T-helper 1 cell treated with Interleukin-12 subunit alpha and Interleukin-12 subunit beta and Interleukin-4 antibody, amounts not matched to agents 30 ng/mL and 1 ng/mL, for 36 hours (primary cell): ENCODE results near the gene KCTD11. TPM values are rescaled to one million over a fixed set of nuclear protein-coding genes. Genes with fewer than 3 reads are reported as not detected.
"Not testable (repeated sequence)": the region's sequence is repeated elsewhere in the genome, so short reads cannot be mapped to it uniquely, and the experiment has no call there.

Source experiments
- intact Hi-C: fragments of 100-400 bp; cut with micrococcal nuclease; formaldehyde crosslinking; loops from one replicate; pipeline ENCODE4 v1.15.1; 2024
- total RNA-seq: library from RNA; stranded (reverse); gene quantifications from 2 replicates; pipeline ENCODE4 v1.2.3, GENCODE V29; 2022

Gene KCTD11
- total RNA-seq, 1 donor from 2014 or later, result 10.3 TPM

DNA sequence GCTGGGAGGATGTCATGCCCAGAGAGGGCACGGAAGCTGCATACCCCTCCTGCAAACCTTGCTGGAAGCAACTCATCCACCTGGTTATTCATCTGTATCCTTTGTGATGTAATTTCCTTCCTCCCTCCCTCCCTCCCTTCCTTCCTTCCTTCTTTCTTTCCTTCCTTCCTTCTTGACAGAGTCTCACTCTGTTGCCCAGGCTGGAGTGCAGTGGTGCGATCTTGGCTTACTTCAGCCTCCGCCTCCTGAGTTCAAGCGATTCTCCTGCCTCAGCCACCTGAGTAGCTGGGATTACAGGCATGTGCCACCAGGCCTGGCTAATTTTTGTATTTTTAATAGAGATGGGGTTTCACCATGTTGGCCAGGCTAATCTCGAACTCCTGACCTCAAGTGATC, 16.6 kb downstream of the KCTD11 start:
- intact Hi-C loops, result not testable (repeated sequence)

DNA sequence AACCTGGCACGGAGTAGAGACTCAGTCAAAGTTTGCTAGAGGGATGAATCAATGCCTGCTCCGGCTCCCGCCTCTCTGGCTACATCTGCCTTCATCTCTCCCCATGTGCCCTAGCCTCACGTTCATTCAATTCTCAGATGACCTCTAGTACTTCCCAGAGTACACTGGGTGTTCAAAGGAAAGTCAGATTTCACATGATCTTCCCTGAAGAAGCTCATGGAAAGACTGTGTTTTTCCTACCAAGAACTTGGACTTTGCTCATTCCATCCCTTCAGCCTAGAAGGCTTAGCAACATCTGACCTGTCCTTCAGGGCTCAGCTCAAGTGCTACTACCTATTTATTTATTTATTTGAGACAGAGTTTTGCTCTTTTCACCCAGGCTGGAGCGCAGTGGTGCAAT, 17.9 kb downstream of the KCTD11 start:
- intact Hi-C loops, result no loop called here

DNA sequence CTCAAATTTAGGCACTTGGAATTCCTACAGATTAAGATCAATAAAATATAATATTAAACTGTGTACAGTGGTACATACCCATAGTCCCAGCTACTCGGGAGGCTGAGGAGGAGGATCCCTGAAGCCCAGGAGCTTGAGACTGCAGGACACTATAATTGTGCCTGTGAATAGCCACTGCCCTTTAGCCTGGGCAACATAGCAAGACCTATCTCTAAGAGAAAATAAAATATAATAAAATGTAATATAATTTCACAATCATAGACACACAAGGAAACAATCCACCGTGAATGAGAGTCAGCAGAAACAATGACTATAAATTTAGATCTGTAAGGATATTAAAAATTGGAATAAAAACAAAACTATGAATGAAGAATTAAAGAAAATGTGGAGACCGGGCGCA, 18.9 kb downstream of the KCTD11 start:
- intact Hi-C loops, result no loop called here

DNA sequence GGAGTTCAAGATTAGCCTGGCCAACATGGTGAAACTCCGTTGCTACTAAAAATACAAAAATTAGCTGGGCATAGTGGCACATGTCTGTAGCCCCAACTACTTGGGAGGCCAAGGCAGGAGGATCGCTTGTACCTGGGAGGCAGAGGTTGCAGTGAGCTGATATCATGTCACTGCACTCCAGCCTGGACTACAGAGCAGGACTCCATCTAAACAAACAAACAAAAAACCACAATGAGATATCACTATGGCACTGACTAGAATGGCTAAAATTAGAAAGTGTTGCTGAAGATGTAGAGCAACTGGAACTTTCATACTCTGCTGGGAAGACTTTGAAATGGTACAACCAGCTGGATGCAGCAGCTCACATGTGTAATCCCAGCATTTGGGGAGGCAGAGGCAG, 22.4 kb downstream of the KCTD11 start:
- intact Hi-C loops, result no loop called here

DNA sequence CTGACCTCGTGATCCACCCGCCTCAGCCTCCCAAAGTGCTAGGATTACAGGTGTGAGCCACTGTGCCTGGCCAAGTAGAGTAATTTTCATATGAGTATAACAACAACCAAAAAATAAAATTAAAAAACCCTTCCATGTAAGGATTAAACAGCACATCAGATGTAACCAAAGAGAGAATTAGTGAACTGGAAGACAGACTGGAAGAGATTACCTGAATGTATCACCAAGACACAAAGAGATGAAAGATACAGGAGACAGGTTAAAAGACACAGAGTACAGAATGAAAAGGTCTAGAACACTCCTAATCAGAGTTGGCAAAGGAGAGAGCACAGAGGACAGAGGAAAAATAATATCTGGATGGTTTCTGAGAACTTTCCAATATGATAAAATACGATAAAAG, 27.2 kb downstream of the KCTD11 start:
- intact Hi-C loops, result no loop called here

DNA sequence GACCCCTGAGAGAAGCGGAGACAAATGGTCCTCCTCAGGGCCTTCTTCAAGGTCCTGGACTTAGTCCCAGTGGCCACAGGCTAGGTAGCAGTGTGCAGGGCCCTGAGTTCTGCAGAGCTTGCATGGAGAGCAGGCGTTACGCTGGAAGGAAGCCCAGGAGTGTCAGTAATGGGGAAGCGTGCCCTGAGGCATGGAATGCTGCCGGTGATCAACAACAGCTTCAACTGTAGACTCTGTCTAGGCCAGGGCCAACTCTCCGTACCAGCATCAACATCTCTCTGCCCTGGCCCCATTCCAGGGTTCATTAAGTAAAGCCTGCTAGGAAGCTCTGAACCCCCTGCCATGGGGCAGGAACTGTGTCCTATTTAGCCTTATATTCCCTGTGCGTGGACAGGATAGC, 28.4 kb downstream of the KCTD11 start:
- intact Hi-C loops, result no loop called here

DNA sequence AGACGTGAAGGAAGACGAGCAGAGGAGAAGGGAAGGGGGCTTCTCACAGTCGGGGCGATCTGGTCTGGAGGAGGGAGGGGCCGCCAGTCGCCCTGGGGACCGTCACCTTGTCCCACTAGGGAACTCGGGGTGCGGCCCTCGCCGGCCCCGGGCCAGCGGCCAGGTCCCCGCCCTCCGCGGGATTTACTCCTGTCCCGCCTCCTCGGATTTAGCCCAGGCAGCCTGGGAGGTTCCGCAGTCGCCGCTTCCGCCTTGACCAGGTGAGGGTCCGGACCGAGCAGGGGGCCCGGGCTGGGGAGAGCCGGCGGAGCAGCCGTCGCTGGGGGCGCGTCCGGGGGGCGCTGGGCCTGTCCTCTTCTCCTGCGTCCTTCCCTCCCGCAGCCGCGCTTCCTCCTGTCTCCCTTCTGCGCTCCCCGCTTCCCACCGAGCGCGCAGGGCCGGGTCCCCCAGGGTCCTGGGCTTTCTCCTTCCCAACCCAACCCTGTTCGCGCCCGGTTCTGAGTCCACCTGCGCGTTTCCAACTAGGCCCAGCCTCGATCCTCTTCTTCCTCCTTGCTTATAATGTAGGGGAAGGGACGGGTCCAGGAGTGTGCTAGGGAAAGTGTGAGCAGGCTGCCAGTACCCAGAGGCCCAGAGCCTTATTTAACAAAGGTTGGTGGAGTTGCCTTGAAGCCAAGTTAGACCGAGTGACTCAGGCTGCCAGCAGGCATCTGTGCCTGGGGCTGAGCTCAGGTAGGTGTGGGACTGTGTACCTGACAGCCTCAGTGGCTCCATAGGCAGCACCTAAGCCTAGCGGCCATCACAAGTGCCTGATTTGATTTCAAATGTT, 29.1 kb downstream of the KCTD11 start, which contains the start of gene TNK1:
TSS of gene TNK1 (plus strand) at position 235 of the 829 bp plus-strand sequence. CDS start 1,838 bp downstream, outside the sequence.
- intact Hi-C loops, result no loop called here

DNA sequence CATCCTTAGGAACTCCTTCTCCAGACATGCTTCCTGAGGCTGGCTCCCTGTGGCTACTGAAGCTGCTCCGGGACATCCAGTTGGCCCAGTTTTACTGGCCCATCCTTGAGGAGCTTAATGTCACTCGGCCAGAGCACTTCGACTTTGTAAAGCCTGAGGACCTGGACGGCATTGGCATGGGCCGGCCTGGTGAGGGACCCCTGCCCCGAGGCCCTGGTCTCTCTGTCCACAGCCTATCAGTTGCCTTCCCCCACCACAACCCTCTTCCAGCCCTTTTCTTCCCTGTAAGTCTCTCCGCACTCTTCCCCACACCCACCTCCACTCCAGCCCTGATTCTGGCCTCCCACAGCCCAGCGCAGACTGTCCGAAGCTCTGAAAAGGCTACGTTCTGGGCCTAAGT, 30.9 kb downstream of the KCTD11 start:
- intact Hi-C loops, result no loop called here

DNA sequence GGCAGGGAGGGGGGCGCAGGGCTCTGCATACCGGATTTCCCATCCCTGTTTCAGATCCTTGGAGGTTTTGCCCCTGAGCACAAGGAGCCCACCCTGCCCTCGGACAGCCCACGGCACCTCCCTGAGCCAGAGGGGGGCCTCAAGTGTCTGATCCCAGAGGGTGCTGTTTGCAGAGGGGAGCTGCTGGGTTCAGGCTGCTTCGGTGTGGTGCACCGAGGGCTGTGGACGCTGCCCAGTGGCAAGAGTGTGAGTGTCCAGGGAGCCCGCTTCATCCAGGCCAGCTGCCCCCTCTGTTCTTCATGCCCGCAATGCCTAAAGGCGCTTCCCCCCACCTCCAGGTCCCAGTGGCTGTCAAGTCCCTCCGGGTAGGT, 31.4 kb downstream of the KCTD11 start:
- intact Hi-C loops, result no loop called here

DNA sequence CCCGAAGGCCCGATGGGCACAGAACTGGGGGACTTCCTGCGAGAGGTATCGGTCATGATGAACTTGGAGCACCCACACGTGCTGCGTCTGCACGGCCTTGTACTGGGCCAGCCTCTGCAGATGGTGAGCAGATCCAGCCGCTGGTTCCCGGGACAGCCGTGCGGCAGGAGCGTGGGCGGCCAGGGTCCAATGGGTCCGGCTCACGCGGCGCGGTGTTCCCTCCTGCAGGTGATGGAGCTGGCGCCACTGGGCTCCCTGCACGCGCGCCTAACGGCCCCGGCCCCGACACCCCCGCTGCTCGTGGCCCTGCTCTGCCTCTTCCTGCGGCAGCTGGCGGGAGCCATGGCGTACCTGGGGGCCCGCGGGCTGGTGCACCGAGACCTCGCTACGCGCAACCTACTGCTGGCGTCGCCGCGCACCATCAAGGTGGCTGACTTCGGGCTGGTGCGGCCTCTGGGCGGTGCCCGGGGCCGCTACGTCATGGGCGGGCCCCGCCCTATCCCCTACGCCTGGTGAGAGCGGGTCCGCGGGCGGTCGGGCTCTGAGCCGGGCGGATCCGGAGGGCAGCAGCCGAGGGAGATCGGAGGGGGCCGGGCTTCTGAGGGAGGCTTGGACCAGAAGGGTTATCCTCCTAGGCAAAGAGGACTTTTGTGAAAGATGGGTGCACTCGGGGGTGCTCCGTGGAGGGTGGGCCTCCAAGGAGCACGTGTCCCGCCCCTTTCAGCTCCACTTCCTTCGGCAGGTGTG, 32.0 kb downstream of the KCTD11 start:
- intact Hi-C loops, result loop anchor here (1.0 to 2.0 kb wide), 5 partner anchors 10 to 177 kb away; partner anchors contain the start of genes NEURL4, PLSCR3, SENP3 and TMEM102

DNA sequence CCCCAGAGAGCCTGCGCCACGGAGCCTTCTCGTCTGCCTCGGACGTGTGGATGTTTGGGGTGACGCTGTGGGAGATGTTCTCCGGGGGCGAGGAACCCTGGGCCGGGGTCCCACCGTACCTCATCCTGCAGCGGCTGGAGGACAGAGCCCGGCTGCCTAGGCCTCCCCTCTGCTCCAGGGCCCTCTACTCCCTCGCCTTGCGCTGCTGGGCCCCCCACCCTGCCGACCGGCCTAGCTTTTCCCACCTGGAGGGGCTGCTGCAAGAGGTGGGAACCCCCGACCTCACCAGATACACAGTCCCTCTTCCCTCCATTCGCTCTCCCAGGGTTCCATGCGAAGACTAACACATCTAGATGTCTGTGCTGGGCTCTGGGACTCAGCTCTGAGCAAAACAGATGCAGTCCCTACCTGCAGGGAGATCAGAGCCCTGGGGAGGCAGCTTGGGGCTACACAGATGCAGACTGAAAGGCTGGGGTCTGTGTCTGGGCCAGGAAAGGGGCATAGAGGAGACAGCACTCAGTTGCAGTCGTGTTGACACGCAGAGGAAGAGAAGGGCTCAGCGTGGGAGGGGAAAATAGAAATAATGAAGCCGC, 32.6 kb downstream of the KCTD11 start:
- intact Hi-C loops, result loop anchor here (1.0 to 2.0 kb wide), 5 partner anchors 10 to 177 kb away; partner anchors contain the start of genes NEURL4, PLSCR3, SENP3 and TMEM102

DNA sequence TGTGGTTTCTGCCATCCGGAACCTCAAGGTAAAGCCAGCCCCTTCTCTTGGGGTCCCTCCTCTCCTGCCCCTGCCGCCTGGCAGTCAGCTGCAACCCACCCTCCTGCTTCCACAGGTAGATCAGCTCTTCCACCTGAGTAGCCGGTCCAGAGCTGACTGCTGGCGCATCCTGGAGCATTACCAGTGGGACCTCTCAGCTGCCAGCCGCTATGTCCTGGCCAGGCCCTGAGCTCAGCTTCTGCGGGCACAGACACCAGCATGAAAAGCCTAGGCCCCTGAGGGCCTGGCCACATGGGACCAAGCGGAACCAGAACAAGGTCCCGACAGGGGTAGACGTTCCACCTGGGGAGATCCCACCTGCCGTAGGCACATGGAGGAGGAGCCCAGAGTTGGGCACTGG, 36.9 kb downstream of the KCTD11 start:
- intact Hi-C loops, result no loop called here

DNA sequence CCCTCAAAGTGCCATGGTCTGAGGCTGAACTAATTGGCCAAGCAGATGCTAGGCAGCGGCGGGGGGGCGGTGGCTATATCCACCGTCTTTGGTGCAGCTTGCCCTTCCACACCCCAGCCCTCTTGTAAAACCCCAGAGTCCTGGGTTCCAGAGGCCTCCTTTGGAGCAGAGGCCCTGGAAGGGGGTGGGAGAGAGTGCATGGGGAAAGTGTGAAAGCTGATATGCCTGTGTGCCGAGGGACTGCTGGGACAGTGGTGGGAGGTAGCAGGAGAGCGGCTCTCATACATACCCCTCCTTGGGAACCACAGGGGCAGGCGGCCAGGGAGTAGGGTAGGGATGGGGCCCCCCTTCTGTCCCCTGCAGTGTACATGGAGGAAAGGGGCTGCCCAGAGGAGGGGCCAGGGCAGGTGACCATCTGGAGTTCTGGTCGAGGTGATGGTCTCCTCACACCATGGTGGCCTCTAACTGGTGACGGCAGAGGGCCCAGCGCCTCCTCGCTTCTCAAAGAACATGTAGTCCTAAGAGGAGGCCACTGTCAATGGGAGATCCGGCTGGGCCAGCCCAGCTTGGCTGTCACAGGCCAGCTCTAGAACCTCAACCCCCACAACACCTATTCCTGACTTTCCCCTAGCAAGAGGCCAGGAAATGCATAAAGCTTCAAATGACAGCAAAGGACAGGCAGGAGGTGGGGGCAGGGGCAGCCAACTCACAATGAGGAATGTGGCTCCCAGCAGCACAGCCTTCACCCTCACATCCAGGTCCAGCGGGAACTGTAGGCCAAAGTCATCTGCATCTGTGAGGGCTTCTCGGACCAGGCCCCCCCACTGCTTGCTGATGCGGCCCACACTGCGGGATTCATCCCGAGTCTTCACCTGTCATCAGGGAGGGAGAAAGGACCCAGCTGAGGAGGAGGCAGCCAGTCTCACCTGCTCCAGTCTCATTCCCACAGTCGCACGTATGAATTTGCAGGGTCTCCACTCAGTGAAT, 38.3 kb downstream of the KCTD11 start:
- intact Hi-C loops, result no loop called here

DNA sequence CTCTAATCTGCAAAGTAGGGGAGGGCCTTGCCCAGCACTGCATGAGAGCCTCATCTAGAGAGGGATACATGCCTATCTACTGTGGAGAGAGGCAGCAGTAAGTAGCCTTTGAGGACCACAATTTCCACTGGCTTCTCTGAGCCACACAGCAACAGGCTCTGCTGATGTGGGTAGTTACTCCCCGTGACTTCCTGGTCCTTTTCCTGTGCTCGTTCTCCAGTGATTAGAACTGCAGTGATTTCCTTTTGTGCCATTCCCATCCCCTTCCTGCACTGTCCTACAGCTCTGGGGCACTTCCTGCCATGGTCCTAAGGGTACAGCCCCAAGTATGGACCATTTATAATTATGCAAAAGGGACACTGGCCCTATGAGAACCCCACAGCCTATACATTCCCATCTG, 39.3 kb downstream of the KCTD11 start:
- intact Hi-C loops, result no loop called here

DNA sequence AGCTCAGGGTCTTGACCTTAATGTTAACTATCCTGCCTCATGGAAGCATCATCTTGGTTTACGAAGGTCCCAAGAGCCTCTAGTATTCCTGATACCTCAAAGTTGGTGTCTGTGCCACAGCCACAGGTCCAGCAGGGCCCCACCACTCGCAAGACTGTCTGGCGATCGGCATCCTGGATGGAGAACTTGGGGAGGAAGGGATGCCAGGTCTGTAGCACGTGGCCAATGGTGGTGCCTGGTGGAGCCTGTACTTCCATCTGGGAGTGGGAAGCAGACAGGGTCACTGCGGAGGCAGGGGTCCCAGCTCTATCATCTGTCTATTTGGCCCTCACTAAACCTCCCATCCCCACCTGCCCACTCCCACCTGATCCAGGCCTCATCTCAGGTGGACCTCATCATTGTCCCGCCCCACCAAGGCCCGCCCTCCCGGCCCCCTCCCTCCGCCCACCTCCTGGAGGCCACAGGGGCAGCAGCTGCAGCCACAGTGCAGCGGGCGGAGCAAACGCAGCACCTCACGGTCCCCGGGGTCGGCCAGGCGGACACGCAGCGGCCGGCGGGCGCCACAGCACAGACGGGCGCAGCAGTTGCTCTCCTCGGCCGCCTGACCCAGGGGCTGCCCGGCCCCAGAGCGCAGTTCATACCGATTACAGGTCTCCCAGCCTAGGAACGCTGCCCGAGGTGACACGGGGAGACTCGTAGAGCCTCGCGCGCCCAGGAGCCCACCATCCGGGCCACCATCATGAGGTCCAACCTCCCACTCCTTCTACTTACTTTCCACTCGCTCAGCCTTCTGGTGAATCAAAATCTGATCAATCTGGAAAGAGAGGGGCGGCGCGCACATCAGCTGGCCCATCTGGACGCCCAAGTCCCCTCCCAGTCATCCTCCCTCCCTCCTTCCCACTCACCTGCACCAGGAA, 41.0 kb downstream of the KCTD11 start:
- intact Hi-C loops, result no loop called here

DNA sequence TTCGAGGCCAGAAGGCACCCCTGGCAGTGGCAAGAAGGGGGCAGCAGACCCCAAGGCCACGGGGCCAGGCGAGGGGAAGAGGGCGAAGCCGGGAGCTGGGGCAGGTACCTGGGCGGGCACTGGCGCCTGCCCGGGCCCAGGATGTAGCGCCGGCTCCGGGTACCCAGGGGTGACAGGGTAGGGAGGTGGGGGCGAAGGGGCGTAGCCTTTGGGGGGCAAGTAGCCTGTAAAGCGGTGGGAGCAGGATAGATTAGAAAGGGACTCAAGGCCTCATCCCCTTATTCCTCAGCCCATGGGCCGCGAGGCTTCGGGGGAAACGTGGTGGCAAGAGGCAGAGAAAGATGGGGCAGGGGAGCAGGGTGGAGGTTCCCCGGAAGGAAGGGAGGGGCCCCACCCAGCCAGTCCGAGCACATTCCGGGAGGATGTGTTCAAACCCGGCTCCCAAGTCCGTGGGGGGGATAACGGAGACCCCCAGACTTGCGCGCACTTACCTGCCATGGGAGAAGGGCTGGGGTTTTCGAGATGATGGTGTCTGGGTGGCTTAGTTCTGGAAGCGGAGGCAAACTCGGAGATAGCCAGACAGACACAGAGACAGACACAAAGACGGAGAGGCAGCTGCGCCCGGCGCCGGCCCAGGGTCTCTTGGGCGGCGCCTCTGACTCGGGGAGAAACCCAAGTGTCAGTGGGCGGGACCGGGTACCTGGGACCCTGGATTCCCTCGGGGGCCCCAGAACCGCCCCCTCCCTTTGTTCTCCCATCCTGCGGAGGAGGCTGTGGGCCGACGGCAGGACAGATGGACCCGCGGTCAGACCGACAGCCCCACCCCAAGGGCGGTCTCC, 41.9 kb downstream of the KCTD11 start:
- intact Hi-C loops, result loop anchor here (1.0 to 2.0 kb wide), 9 partner anchors 10 to 189 kb away; partner anchors contain the start of genes NEURL4, POLR2A, TMEM102 and TMEM256

DNA sequence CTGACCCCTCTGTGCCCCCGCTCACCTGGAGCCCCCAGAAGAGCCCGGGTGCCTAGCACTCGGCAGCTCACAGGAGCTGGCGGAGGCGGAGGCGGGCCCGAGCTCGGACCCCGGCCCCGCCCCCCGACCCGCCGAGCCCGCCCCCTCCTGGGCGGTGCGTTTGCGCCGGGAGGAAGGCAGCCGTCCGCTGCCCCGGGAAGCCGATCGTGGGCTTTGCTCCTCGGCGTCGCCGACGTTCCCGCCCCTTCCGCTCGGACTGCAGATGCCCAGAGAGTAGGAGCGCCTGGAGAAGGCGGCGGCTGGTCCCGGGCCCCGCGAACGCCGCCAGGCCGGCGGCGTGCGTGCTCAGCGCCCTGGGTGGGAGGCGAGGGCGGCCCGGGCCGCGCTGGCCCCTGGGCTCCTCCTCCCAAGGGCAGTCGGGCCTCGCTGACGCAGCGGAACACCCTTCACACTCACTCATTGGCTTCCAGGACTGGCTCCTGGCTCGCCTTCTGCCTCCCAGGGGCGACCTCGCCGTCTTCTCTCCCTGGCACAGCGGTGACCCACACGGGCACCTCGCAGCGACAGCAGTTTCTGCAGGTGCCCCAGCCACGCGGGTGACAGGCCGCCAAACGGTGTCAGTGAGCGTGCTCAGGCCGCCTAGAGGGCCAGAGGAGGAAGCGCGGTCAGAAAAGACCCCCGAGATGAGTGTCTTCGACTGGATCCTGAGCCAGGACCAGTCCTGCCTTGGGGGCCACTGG, 42.7 kb downstream of the KCTD11 start, which contains the start of gene PLSCR3:
TSS of gene PLSCR3 (minus strand) at position 74 of the 740 bp plus-strand sequence. CDS start 415 bp downstream, outside the sequence.
- intact Hi-C loops, result loop anchor here (1.0 to 2.0 kb wide), 9 partner anchors 10 to 189 kb away; partner anchors contain the start of genes NEURL4, POLR2A, TMEM102 and TMEM256

DNA sequence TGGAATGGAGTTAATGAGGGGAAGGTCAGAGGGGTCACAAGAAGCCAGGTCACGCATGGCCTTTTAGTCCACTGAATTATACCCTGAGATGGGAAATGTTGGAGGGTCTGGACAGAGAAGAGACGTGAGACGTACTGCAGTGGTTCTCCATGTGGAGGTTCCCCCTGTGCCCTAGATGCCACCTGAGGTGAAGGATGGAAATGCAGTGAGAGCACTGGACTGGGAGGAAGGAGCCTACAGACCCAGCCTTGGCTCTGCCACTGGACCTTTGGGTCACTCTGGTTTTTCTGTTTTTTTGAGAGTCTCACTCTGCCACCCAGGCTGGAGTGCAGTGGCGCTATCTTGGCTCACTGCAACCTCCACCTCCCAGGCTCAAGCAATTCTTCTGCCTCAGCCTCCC, 44.2 kb downstream of the KCTD11 start:
- intact Hi-C loops, result no loop called here
